NCI-H2081 treated with DMSO at 0.1 percent for 48 hours (cell line): ENCODE data around the gene KIAA1191.
A peak's percentile ranks its signal among the peaks of the same experiment; 100 is the strongest.

ENCODE experiments used
- DNase-seq: peaks from one replicate; lab custom pipeline; 2025; lab: John Stamatoyannopoulos, UW

Gene KIAA1191

GRCh38 chr5:176389135-176390123 lies 27.9 kb upstream of the KIAA1191 start:
- no peak for DNase-seq

GRCh38 chr5:176388444-176389134 lies 27.0 kb upstream of the KIAA1191 start, which contains the start of the genes HIGD2A and NOP16:
TSS of gene HIGD2A (plus strand) at chr5:176388751. CDS start at chr5:176388820, 69 bp downstream.
TSS of gene NOP16 (minus strand) at chr5:176388598. CDS start at chr5:176388539, 59 bp downstream.
- DNase-seq: peak; percentile 89

GRCh38 chr5:176388003-176388443 lies 26.5 kb upstream of the KIAA1191 start:
- no peak for DNase-seq

GRCh38 chr5:176387384-176387925 lies 25.9 kb upstream of the KIAA1191 start:
- no peak for DNase-seq

- no peak for DNase-seq
These were observed 24.9 kb upstream of the KIAA1191 start for GRCh38 chr5:176386491-176386890.

GRCh38 chr5:176384991-176385390 lies 23.4 kb upstream of the KIAA1191 start:
- no peak for DNase-seq

GRCh38 chr5:176384366-176384930 lies 22.9 kb upstream of the KIAA1191 start:
- DNase-seq: no peak

GRCh38 chr5:176383961-176384360 lies 22.4 kb upstream of the KIAA1191 start:
- no peak for DNase-seq

- no peak for DNase-seq
These were observed 21.8 kb upstream of the KIAA1191 start for GRCh38 chr5:176383248-176383905.

- no peak for DNase-seq
These were observed 21.2 kb upstream of the KIAA1191 start for GRCh38 chr5:176382721-176383120.

- no peak for DNase-seq
These were observed 20.4 kb upstream of the KIAA1191 start for GRCh38 chr5:176381979-176382378.

GRCh38 chr5:176381423-176381822 lies 19.9 kb upstream of the KIAA1191 start:
- no peak for DNase-seq

GRCh38 chr5:176379881-176380280 lies 18.3 kb upstream of the KIAA1191 start:
- no peak for DNase-seq

GRCh38 chr5:176373100-176373818 lies 11.7 kb upstream of the KIAA1191 start:
- no peak for DNase-seq

- DNase-seq: no peak
These were observed 10.3 kb upstream of the KIAA1191 start for GRCh38 chr5:176371621-176372539.

- no peak for DNase-seq
These were observed 8.6 kb upstream of the KIAA1191 start for GRCh38 chr5:176369934-176370711.

GRCh38 chr5:176368726-176369125 lies 7.2 kb upstream of the KIAA1191 start:
- DNase-seq: no peak

- DNase-seq: no peak
These were observed 4.8 kb upstream of the KIAA1191 start for GRCh38 chr5:176366232-176366894.
